ENCODE data around the gene C19orf85.
A peak's percentile ranks its signal among the peaks of the same experiment; 100 is the strongest.

C19orf85 gene

GRCh38 chr19:55488986-55489710 lies 24.6 kb upstream of the C19orf85 start:
- DNase-seq: no peak

GRCh38 chr19:55487924-55488687 lies 23.6 kb upstream of the C19orf85 start, which contains the start of gene SSC5D:
Gene SSC5D, plus strand, starts transcription at chr19:55488436. Its CDS starts 154 bp downstream, at chr19:55488590.
- DNase-seq: no peak

- DNase-seq: no peak
Observed at GRCh38 chr19:55486971-55487923, 22.7 kb upstream of the C19orf85 start.

GRCh38 chr19:55486043-55486970 lies 21.8 kb upstream of the C19orf85 start:
- no peak for DNase-seq

- no peak for DNase-seq
Observed at GRCh38 chr19:55485439-55486011, 21.0 kb upstream of the C19orf85 start.

- peak; percentile 61 for DNase-seq
Observed at GRCh38 chr19:55484593-55485438, 20.3 kb upstream of the C19orf85 start, which contains the start of gene NAT14. Gene NAT14, plus strand, starts transcription at chr19:55485188. Its CDS starts 521 bp downstream, at chr19:55485709.

GRCh38 chr19:55483706-55484592 lies 19.4 kb upstream of the C19orf85 start:
- DNase-seq: no peak

GRCh38 chr19:55482967-55483705 lies 18.6 kb upstream of the C19orf85 start:
- no peak for DNase-seq

- no peak for DNase-seq
Observed at GRCh38 chr19:55482156-55482961, 17.8 kb upstream of the C19orf85 start.

GRCh38 chr19:55481794-55482155 lies 17.2 kb upstream of the C19orf85 start:
- DNase-seq: no peak

- no peak for DNase-seq
Observed at GRCh38 chr19:55481148-55481793, 16.7 kb upstream of the C19orf85 start.

- DNase-seq: no peak
Observed at GRCh38 chr19:55479451-55480230, 15.1 kb upstream of the C19orf85 start.

- no peak for DNase-seq
Observed at GRCh38 chr19:55479045-55479444, 14.5 kb upstream of the C19orf85 start.

GRCh38 chr19:55478364-55478763 lies 13.8 kb upstream of the C19orf85 start:
- no peak for DNase-seq

- DNase-seq: no peak
Observed at GRCh38 chr19:55477905-55478304, 13.4 kb upstream of the C19orf85 start.

- peak; percentile 97 for DNase-seq
Observed at GRCh38 chr19:55476100-55476775, 11.7 kb upstream of the C19orf85 start, which contains the start of gene ZNF628. Gene ZNF628, plus strand, starts transcription at chr19:55476617. Its CDS starts 3,294 bp downstream, at chr19:55479911.
